Activated CD8-positive, alpha-beta T cell treated with anti-CD3 and anti-CD28 coated beads, Interleukin-2, amount 10 ng/mL, durations not matched to agents 7 days and 5 days (primary cell): Measurements from ENCODE around the gene PACS1. TPM values are rescaled to one million over a fixed set of nuclear protein-coding genes. Genes with fewer than 3 reads are reported as not detected.

ENCODE experiments used
- ATAC-seq: fragments of 150-1000 bp; cut with Tn5 transposase; one replicate; pipeline ENCODE4 v1.10.0; 2021; ENCODE audit warnings: moderate library complexity
- CTCF ChIA-PET: fragments of 350-600 bp; sonication (Branson Sonifier 250); formaldehyde crosslinking; loops from one replicate; lab custom pipeline; 2021; ENCODE audit warnings: antibody characterized with exemption; lab: Charles Lee
- POLR2A ChIA-PET: fragments of 350-600 bp; sonication (Branson Sonifier 250); formaldehyde crosslinking; loops from one replicate; lab custom pipeline; 2021; ENCODE audit warnings: antibody characterized with exemption; lab: Charles Lee
- DNase-seq: peaks from one replicate; pipeline ENCODE4 v3.0.0-alpha.2; 2020
- H3K27ac Mint-ChIP-seq: one replicate; pipeline ENCODE4 v1.8.0; 2021; ENCODE audit warnings: mild to moderate bottlenecking, mixed read lengths
- H3K27me3 Mint-ChIP-seq: one replicate; pipeline ENCODE4 v1.8.0; 2021; ENCODE audit warnings: low read depth, mixed read lengths
- H3K36me3 Mint-ChIP-seq: one replicate; pipeline ENCODE4 v1.8.0; 2021; ENCODE audit warnings: low read depth, mixed read lengths
- H3K4me1 Mint-ChIP-seq: one replicate; pipeline ENCODE4 v1.8.0; 2021; ENCODE audit warnings: low read depth, mixed read lengths
- H3K4me3 Mint-ChIP-seq: one replicate; pipeline ENCODE4 v1.8.0; 2021; ENCODE audit warnings: mild to moderate bottlenecking, mixed read lengths
- H3K9me3 Mint-ChIP-seq: one replicate; pipeline ENCODE4 v1.8.0; 2022; ENCODE audit warnings: mixed read lengths; ENCODE audit not compliant: insufficient read depth
- total RNA-seq, 2 experiments: library from RNA; stranded (reverse); gene quantifications; one replicate each; pipeline ENCODE4 v1.2.3, GENCODE V29; 2021

The PACS1 gene
- total RNA-seq, 2 experiments from 2014 or later = 84.6 to 91.6 TPM

DNA sequence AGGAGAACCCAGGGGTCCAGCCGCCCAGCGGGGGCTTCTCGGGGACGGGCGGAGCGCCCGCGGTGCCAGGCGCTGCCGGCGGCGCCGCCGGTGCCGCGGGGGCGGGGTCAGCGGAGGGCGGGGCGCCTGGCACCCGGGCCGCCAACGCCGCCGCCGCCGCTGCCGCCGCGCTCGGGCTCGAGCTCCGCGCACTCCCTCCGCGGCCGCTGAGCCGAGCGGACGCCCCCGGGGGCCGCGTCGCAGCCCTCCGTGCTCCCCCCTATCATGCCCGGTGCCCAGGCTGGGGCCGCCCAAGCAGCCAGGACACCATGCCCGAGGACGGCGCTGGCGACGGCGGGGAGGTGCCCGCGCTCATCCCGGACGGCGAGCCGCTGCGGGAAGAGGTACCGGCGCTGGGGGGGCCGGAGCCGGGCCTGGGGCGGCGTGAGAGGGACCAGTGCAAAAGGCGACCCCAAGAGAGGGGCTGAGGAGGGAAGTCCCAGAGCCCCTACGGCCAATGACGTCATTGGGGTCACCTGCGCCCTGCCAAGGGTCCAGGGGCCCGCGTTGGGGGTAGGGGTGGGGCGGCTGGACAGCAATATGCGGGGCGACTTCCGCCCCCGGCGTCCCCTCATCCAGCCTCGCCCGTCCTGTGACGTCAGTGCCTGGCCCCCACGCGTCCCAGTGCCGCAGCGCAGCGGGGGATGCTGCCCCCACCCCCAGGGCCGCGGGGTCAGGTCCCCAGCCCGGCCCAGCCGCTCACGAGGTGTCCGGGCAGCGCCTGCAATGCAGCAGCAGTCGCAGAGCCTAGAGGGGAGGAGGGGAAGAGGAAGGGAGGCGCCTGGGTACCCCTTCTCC is 221.9 kb downstream of the PACS1 start, which contains the start of gene TMEM151A:
Gene TMEM151A, plus strand, starts transcription at position 189 of the 837 bp plus-strand sequence. Its CDS starts 120 bp downstream, at position 309.
- H3K4me3 Mint-ChIP-seq = peak within 1 kb of the TSS; percentile 39
- no peaks in the 10 kb centered on the region for H3K9me3 Mint-ChIP-seq
- peaks cover 2% of the 10 kb centered on the region for H3K36me3 Mint-ChIP-seq
- no peak for DNase-seq
- POLR2A ChIA-PET = interaction anchor here (1.0 kb wide), 1 partner anchor 24 kb away, joined by 3 read pairs; no protein-coding TSS in a partner anchor
- H3K27me3 Mint-ChIP-seq = peaks cover 26% of the 10 kb centered on the region
- CTCF ChIA-PET = interaction anchor here (1.2 to 1.7 kb wide), 4 partner anchors 9 to 37 kb away, joined by 3 to 10 read pairs (median 4); no protein-coding TSS in a partner anchor
- peaks cover 37% of the 10 kb centered on the region for H3K4me1 Mint-ChIP-seq
- no peak for ATAC-seq
- no peak within 1 kb of the TSS for H3K27ac Mint-ChIP-seq

DNA sequence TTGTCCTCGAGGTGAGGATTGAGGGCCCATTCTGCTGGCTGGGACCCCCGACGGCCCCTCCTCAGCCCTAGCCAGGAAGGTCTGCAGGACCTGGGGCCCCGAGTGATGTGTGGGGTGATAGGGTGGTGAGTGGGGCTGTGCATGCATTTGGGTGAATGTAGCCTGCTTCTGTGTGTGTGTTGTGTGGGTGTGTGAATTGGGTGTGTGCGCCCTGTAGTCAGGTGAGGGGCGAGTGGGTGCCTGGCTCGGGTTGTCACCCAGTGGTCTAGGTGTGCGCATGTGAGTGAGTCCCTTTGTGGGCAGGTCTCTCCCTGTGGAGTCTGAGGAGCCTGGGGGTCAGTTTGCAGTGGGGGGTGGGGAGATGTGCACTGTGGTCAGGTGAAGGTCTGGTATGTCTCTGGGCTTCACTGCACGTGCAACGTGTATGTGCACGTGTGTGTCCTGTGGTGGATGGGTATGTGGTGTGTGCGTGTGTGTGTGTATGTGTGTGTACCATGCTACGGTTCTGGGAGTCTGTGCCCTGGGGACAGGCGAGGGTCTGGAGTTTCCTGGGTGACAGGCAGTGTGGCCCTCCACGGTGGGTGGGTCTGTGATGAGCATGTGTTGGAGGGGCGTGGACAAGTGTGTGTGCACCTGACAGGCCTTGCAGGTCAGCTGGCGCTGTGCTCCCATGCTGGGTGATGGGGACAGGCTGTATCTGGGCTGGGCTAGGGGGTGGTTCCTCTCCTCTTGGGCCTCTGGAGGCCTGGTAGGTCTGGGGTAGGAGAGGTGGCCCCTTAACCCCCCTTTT is 222.7 kb downstream of the PACS1 start:
- peak overlapping the region; percentile 19 for H3K4me3 Mint-ChIP-seq
- H3K36me3 Mint-ChIP-seq = peaks cover 2% of the 10 kb centered on the region
- CTCF ChIA-PET = no interaction called here
- DNase-seq (no peak), ATAC-seq (no peak)
- H3K4me1 Mint-ChIP-seq = peaks cover 29% of the 10 kb centered on the region
- POLR2A ChIA-PET = no interaction called here
- peaks cover 26% of the 10 kb centered on the region for H3K27me3 Mint-ChIP-seq
- H3K9me3 Mint-ChIP-seq = no peaks in the 10 kb centered on the region
- no peak overlapping the region for H3K27ac Mint-ChIP-seq

GRCh38 chr11:66293352-66293751 is 223.3 kb downstream of the PACS1 start:
- no peak overlapping the region for H3K27ac Mint-ChIP-seq
- no peak overlapping the region for H3K4me3 Mint-ChIP-seq
- H3K4me1 Mint-ChIP-seq = peaks cover 23% of the 10 kb centered on the region
- H3K9me3 Mint-ChIP-seq = no peaks in the 10 kb centered on the region
- POLR2A ChIA-PET = no interaction called here
- ATAC-seq = no peak
- peaks cover 26% of the 10 kb centered on the region for H3K27me3 Mint-ChIP-seq
- CTCF ChIA-PET = no interaction called here
- peaks cover 2% of the 10 kb centered on the region for H3K36me3 Mint-ChIP-seq
- DNase-seq = no peak

- Mint-ChIP-seq H3K27me3 (peaks cover 26% of the 10 kb centered on the region), H3K9me3 (no peaks in the 10 kb centered on the region), H3K4me3 (no peak overlapping the region), H3K27ac (no peak overlapping the region), H3K36me3 (peaks cover 2% of the 10 kb centered on the region), H3K4me1 (peaks cover 21% of the 10 kb centered on the region)
- DNase-seq (no peak), ATAC-seq (no peak)
- POLR2A ChIA-PET = no interaction called here
- CTCF ChIA-PET = no interaction called here
These were observed 223.9 kb downstream of the PACS1 start for GRCh38 chr11:66293777-66294625.

Other genes with a start within 250 kb of the PACS1 start
- 1 to 10 TPM in 1 of 2 experiments, under 1 TPM in 1; 0.44 to 1.6 TPM for gene SNX32, start 236.3 kb upstream of the PACS1 start, total RNA-seq
- gene CFL1, start 212.1 kb upstream of the PACS1 start, total RNA-seq = 1,000 to 10,000 TPM; 2,110 to 2,145 TPM
- gene MUS81, start 209.8 kb upstream of the PACS1 start, total RNA-seq = 100 to 1,000 TPM; 106 to 111 TPM
- 1 to 10 TPM; 4.8 to 5.0 TPM for gene EFEMP2, start 197.5 kb upstream of the PACS1 start, total RNA-seq
- 100 to 1,000 TPM; 381 to 413 TPM for gene CTSW, start 190.4 kb upstream of the PACS1 start, total RNA-seq
- gene FIBP, start 181.8 kb upstream of the PACS1 start, total RNA-seq = 10 to 100 TPM; 80.4 to 89.0 TPM
- 10 to 100 TPM; 82.6 to 84.0 TPM for gene CCDC85B, start 179.6 kb upstream of the PACS1 start, total RNA-seq
- gene FOSL1, start 169.9 kb upstream of the PACS1 start, total RNA-seq = 1 to 10 TPM; 2.3 to 3.8 TPM
- gene C11orf68, start 151.2 kb upstream of the PACS1 start, total RNA-seq = 10 to 100 TPM; 28.4 to 28.5 TPM
- gene DRAP1, start 150.8 kb upstream of the PACS1 start, total RNA-seq = 100 to 1,000 TPM; 219 to 240 TPM
- not detected for gene TSGA10IP, start 124.8 kb upstream of the PACS1 start, total RNA-seq
- gene SART1, start 108.5 kb upstream of the PACS1 start, total RNA-seq = 10 to 100 TPM; 88.0 to 90.3 TPM
- gene EIF1AD, start 68.1 kb upstream of the PACS1 start, total RNA-seq = 10 to 100 TPM; 53.5 to 54.2 TPM
- gene BANF1, start 67.8 kb upstream of the PACS1 start, total RNA-seq = 100 to 1,000 TPM; 290 to 298 TPM
- gene CST6, start 58.3 kb upstream of the PACS1 start, total RNA-seq = not detected
- gene CATSPER1, start 43.8 kb upstream of the PACS1 start, total RNA-seq = not detected
- gene GAL3ST3, start 21.1 kb upstream of the PACS1 start, total RNA-seq = not detected
- 100 to 1,000 TPM; 241 to 253 TPM for gene SF3B2, start 17.9 kb upstream of the PACS1 start, total RNA-seq
- 10 to 100 TPM; 53.5 to 59.8 TPM for gene KLC2, start 187.4 kb downstream of the PACS1 start, total RNA-seq
- gene RAB1B, start 198.4 kb downstream of the PACS1 start, total RNA-seq = 100 to 1,000 TPM; 160 to 170 TPM
- gene CNIH2, start 207.9 kb downstream of the PACS1 start, total RNA-seq = 1 to 10 TPM; 2.7 to 3.6 TPM
- 10 to 100 TPM; 46.6 to 58.6 TPM for gene YIF1A, start 218.9 kb downstream of the PACS1 start, total RNA-seq
- not detected for gene TMEM151A, start 221.6 kb downstream of the PACS1 start, total RNA-seq
- 10 to 100 TPM; 79.5 to 80.8 TPM for gene CD248, start 246.8 kb downstream of the PACS1 start, total RNA-seq